Daoy (cell line): ENCODE measurements around the gene PLCXD3. TPM values are rescaled to one million over a fixed set of nuclear protein-coding genes. Genes with fewer than 3 reads are reported as not detected.
A peak's percentile ranks its signal among the peaks of the same experiment; 100 is the strongest.

Experiments used
- DNase-seq: peaks from one replicate; pipeline ENCODE4 v3.0.0-alpha.2; 2015; ENCODE audit warnings: low read depth
- total RNA-seq: library from RNA; depleted of rRNA; stranded (reverse); fragments of >200 nt; shearing (Covaris generic); gene quantifications from 2 replicates; pipeline ENCODE4 v1.2.3, GENCODE V29; 2014; rRNA removed

PLCXD3 gene, protein sequence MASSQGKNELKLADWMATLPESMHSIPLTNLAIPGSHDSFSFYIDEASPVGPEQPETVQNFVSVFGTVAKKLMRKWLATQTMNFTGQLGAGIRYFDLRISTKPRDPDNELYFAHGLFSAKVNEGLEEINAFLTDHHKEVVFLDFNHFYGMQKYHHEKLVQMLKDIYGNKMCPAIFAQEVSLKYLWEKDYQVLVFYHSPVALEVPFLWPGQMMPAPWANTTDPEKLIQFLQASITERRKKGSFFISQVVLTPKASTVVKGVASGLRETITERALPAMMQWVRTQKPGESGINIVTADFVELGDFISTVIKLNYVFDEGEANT
- total RNA-seq, result under 0.01 and 0.11 TPM in 2 replicates

DNA sequence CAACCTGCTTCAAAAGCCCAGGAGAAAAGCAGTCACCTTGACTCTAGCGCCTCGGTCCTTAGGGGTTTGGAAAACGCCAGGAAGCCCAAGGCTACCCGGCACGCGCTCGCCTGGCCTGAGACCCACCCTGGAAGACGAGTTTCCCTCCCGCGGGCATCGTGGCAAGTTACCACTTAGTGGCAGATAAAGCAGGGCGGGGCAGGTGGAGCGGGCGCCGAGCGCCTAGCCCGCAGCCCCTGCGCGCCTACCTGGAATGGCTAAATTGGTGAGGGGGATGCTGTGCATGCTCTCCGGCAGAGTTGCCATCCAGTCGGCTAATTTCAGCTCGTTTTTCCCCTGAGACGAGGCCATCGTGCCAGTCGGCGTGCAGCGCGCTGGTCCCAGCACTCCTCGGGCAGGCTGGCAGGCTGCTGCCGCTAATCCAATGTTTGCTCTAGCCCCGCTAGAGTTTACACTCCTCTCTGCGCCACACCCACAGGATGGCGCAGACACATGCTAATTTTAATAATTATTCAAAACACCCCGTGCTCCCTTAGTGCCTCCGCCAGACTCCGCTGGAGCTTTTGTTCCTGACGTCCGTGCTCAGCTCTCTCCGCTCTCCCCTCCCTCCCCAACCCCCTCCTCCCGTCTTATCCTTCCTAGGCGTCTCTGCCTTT is at the start of gene PLCXD3:
TSS of gene PLCXD3 (minus strand) at position 426 of the 656 bp plus-strand sequence. CDS start at position 351, 75 bp downstream.
- DNase-seq, result no peak

GRCh38 chr5:41559184-41559583 is 48.8 kb upstream of the PLCXD3 start:
- no peak for DNase-seq

- no peak for DNase-seq
These were observed 47.9 kb upstream of the PLCXD3 start for GRCh38 chr5:41558295-41558694.

GRCh38 chr5:41547991-41548390 is 37.6 kb upstream of the PLCXD3 start:
- DNase-seq, result no peak

GRCh38 chr5:41542183-41542582 is 31.8 kb upstream of the PLCXD3 start:
- DNase-seq, result no peak

GRCh38 chr5:41539454-41539853 is 29.1 kb upstream of the PLCXD3 start:
- no peak for DNase-seq

GRCh38 chr5:41537581-41537980 is 27.2 kb upstream of the PLCXD3 start:
- DNase-seq, result no peak

DNA sequence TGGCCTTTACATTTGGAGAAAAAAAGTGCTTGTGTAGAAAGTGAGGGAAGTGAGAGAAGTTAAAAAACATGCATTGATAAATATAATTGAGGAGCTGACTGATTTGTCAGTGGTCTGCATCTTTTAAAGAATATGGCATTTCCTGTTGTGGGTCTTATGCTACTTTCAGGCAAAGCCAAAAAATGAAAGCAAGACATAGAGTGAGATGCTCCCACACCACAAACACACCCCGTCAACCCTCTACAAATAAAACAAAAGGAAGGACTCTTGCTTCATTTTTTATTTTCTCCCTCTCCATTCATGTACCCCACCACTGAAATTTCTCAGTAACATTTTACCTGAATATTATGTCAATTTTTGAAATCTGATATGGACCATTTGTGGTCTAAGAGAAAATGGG is 22.1 kb upstream of the PLCXD3 start:
- no peak for DNase-seq

GRCh38 chr5:41527201-41527779 is 16.9 kb upstream of the PLCXD3 start:
- peak; percentile 4 for DNase-seq

DNA sequence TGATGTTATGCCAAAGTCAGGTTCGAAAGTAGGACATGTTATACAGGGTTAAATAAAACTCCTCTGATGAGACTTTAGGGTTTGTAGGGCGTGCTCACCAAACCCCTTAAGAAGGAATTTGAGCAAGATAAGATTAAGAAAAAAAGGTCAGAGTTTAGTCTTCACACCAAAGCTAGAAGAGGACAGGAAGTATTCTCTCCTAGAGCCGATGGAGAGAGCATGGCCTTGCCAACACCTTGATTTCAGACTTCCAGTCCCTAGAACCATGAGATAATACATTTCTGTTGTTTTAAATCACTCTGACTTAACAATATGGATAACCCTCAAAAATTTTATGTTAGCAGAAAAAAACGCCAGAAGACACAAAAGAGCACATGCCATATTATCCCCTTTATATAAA is 16.3 kb upstream of the PLCXD3 start:
- DNase-seq, result no peak

GRCh38 chr5:41524174-41524573 is 13.8 kb upstream of the PLCXD3 start:
- no peak for DNase-seq

DNA sequence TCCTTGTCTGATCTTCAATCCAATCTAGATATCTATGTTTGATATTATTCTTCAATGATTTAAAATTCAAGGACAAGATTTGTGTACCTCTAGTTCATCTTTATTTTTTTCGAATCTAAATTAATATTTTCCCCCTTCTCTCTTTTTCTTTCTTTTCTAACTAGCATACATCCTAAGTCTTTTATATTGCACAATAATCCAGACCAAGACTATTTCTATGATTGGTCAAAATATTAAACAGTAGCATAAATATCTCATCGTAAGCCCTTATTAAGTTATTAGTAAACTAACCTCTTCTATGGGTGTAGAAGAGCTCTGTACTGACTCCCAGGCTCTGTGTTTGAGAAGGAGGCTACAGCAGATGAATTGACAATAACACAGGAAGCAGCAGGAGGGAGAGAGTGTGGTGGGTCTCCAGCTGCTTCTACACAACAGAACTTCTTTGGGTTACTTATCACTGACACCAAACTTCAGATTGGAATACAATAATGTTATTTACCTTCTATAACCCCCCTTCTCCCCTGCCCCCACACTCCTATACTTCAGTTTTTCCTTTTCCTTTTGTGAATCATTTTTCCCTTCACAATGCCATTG is 11.9 kb upstream of the PLCXD3 start:
- DNase-seq, result no peak

DNA sequence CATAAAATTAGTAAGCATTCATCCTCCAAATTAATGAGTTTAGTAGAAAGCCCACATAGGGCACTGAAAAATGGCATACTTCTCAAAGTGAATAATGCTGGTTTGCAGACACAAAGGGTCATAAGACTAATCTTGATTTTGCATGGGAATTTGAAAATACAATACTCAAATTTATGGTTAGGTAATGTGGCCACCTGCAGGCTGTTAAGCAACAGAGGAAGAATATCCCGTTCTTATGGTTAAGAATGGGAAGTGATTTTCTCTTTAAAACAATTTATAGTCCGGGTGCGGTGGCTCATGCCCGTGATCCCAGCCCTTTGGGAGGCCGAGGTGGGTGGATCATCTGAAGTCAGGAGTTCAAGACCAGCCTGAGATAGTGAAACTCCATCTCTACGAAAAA is 9.4 kb upstream of the PLCXD3 start:
- no peak for DNase-seq

DNA sequence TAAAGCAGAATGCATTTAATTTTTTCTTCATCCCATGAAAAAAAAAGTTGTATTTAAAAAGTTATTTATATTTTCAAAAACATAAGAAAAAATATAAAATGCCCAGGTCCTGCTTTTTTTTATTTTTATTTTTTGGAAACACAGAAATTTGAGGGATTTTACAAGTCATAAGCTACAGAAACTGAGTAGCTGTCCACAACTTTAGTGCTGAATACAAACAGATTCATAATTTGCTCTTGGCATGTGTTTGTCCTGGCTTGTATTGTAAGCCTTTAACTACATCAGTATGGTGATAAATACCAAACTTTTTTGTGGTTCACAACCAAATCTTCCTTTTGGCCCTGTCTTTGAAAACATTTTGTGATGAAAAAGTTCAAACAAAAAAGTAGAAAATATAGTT is 7.5 kb upstream of the PLCXD3 start:
- DNase-seq, result no peak

DNA sequence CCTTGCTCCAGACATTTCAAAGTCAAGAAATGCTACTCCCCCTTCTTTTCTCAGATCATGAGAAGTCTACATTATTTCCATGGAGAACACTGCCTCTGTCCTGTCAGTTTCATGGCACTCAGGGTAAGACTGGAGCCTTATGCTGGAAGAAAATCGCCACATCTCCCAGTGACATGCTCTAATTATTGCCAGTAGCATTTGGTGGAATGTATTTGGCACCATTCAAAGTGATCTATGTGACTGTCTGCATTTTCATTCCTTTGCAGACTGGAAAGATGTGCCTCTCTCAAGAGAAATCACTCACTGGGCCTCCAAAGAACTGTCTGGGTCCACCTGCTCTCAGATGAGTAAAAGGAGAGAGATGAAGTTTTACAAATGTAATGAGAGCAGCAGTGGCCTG is 840 bp upstream of the PLCXD3 start:
- no peak for DNase-seq

DNA sequence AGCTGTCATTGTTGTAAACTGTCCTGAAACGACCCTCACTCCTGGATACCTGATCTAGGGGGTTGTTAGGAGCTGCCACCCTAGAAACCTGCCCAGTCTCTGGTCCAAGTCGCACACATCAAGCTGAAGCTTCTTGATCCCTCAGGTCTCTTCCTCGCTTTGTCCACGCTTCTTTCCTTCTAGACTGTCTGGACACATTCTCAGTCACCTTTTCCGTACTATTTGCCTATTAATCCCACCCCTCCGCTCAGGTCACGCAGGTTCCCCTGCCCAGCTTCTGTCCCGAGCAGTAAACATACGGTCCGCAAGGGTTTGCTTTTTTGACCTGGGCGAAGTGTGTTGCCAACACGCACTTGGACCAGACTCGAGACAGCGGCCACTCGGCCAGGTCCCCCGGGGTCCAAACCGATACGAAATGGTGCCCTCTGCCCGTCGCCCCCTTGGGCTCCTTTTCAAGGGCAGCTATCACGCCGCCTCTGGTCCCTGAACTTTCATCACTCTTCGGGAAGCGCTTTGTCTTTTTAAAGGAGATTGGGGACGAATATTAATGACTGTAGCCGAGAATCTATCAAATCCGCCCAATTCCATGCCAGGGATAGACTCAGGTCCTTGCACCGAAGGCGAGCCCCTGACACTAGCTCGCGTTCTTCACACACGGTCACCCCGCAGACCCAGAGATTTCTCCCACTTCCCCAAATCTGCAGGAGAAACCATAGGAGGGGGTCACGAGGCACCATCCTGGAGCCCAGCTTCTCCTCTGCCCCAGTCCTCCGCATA is 814 bp downstream of the PLCXD3 start:
- DNase-seq, result no peak

GRCh38 chr5:41508696-41509398 is 1.6 kb downstream of the PLCXD3 start:
- no peak for DNase-seq

DNA sequence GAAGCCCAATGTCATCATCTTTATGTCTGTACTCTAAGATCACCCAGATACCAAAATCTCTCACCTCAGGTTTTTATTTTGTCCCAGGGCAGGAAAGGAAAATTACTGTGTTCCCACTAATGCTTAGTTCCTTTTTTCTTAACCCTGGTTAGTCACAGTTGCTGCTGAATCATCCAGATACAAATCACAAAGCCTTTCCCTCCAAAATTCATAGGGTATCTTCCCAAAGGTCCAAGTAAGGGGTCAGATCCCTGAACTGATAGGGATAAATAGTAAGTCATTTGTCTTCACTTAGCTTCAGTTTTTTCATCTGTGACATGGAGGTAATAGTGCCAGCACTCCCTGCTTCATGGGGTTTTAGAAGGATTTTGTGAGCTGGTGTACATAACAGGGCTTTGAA is 2.2 kb downstream of the PLCXD3 start:
- DNase-seq, result no peak

GRCh38 chr5:41507501-41507900 is 2.9 kb downstream of the PLCXD3 start:
- DNase-seq, result no peak

DNA sequence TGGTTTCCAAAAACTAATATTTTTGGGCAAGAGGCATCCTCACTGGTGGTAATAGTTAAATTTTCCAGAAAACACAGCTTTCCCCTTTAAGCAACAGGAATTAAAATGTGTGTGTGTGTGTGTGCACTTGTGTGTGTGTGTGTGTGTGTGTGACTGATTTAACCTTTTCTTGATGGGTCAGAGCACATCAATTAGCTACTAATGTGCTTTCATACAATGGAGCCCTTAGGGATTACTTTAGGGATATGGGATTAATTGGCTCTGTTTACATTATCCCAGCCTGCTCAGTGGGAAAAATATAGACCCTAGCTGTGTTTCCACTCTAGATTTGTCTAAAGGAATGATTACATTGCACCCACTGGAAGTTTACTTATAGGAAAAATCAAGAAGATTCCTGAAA is 6.5 kb downstream of the PLCXD3 start:
- no peak for DNase-seq

DNA sequence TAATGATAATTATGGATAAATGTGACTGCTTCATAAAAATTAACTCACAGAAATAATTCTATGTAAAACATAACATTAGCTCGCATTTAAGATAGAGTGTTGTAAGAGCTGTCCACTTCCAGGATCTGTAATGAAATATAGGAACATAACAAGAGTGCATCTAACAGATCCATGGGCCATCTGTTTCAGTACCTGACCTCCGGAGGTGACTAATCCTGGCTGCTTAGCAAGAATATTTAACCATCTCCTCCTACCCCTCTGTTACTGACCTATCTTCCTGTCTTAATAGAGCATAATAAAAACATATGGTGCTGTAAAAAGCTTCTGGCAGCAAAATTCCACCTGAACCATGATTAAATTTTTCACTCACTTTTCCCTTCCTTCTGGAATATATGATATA is 7.1 kb downstream of the PLCXD3 start:
- DNase-seq, result no peak
